CD4-positive, alpha-beta T cell (primary cell): ENCODE measurements around the gene LMTK3. TPM values are rescaled to one million over a fixed set of nuclear protein-coding genes. Genes with fewer than 3 reads are reported as not detected.
"Not testable (repeated sequence)": the region's sequence is repeated elsewhere in the genome, so short reads cannot be mapped to it uniquely, and the experiment has no call there.

Experiments
- ATAC-seq: fragments of 200-7000 bp; cut with Tn5 transposase; one replicate; pipeline ENCODE4 v1.10.0; 2022; ENCODE audit warnings: mild to moderate bottlenecking; ENCODE audit not compliant: poor library complexity
- CTCF ChIA-PET: fragments of 350-600 bp; sonication (Branson Sonifier 250); formaldehyde crosslinking; loops from one replicate; lab custom pipeline; 2021; ENCODE audit warnings: antibody characterized with exemption, inconsistent platforms; lab: Charles Lee
- POLR2A ChIA-PET: fragments of 350-600 bp; sonication (Branson Sonifier 250); formaldehyde crosslinking; loops from one replicate; lab custom pipeline; 2021; ENCODE audit warnings: antibody characterized with exemption, inconsistent platforms; lab: Charles Lee
- DNase-seq, 14 experiments: peaks; one replicate each; pipeline ENCODE4 v3.0.0-alpha.2; 2013 to 2020; ENCODE audit warnings: mixed read lengths in 2 of 14
- H3K27ac ChIP-seq, 2 donors: one replicate each; pipeline versions ENCODE4 v1.5.1 to v1.7.0; 2013; ENCODE audit warnings: low read length in 2 of 2, low read depth in 1 of 2, mild to moderate bottlenecking in 1 of 2
- H3K27me3 ChIP-seq, 2 experiments: 1 replicate in 1 of 2; 2 replicates in 1 of 2; pipeline versions ENCODE4 v1.6.1 to v1.7.0; 2013; ENCODE audit warnings: low read length in 2 of 2, control low read depth in 1 of 2, mild to moderate bottlenecking in 1 of 2, moderate library complexity in 1 of 2; ENCODE audit not compliant: insufficient read depth in 2 of 2, control insufficient read depth in 1 of 2
- H3K36me3 ChIP-seq: one replicate; pipeline ENCODE4 v1.6.1; 2013; ENCODE audit warnings: low read length, control low read depth; ENCODE audit not compliant: insufficient read depth
- H3K4me1 ChIP-seq: one replicate; pipeline ENCODE4 v1.6.1; 2013; ENCODE audit warnings: low read length, control low read depth; ENCODE audit not compliant: insufficient read depth
- H3K4me3 ChIP-seq: one replicate; pipeline ENCODE4 v1.5.1; 2013; ENCODE audit warnings: mild to moderate bottlenecking, low read length, moderate library complexity
- H3K9me3 ChIP-seq, 2 experiments: 1 replicate in 1 of 2; 2 replicates in 1 of 2; pipeline versions ENCODE4 v1.6.1 to v1.7.0; 2013; ENCODE audit warnings: low read length in 2 of 2, mild to moderate bottlenecking in 2 of 2, control low read depth in 1 of 2, moderate library complexity in 1 of 2; ENCODE audit not compliant: control insufficient read depth in 1 of 2, insufficient read depth in 1 of 2
- H3K27ac Mint-ChIP-seq: one replicate; pipeline ENCODE4 v1.8.0; 2020; ENCODE audit warnings: mixed read lengths
- H3K27me3 Mint-ChIP-seq: one replicate; pipeline ENCODE4 v1.8.0; 2021; ENCODE audit warnings: mixed read lengths
- H3K36me3 Mint-ChIP-seq: one replicate; pipeline ENCODE4 v1.8.0; 2021; ENCODE audit warnings: low read depth, mixed read lengths
- H3K4me1 Mint-ChIP-seq: one replicate; pipeline ENCODE4 v1.8.0; 2021; ENCODE audit warnings: low read depth, mixed read lengths
- H3K4me3 Mint-ChIP-seq: one replicate; pipeline ENCODE4 v1.8.0; 2020; ENCODE audit warnings: mild to moderate bottlenecking, mixed read lengths
- H3K9me3 Mint-ChIP-seq: one replicate; pipeline ENCODE4 v1.8.0; 2020; ENCODE audit warnings: mixed read lengths
- intact Hi-C, 2 experiments: fragments of 100-400 bp; cut with DNase I in 1 of 2; cut with micrococcal nuclease in 1 of 2; formaldehyde crosslinking; loops; one replicate each; pipeline versions ENCODE4 v1.15.1 to v1.9.0; 2023 to 2025; cut with DNase I, micrococcal nuclease
- total RNA-seq, 174 experiments: library from RNA in 2 of 174; stranded (reverse) in 2 of 174; gene quantifications; one replicate each; pipeline ENCODE4 v1.2.3 and lab custom pipeline; 2021 to 2026
- TF ChIP-seq, protein P1 (sequence below): fragments of 200-600 bp; IDR thresholded peaks from one replicate; pipeline ENCODE4 v1.8.0; 2022; ENCODE audit warnings: antibody characterized with exemption, mild to moderate bottlenecking

LMTK3 gene
- total RNA-seq, 2 experiments from 2014 or later: 15.6 to 18.9 TPM

DNA sequence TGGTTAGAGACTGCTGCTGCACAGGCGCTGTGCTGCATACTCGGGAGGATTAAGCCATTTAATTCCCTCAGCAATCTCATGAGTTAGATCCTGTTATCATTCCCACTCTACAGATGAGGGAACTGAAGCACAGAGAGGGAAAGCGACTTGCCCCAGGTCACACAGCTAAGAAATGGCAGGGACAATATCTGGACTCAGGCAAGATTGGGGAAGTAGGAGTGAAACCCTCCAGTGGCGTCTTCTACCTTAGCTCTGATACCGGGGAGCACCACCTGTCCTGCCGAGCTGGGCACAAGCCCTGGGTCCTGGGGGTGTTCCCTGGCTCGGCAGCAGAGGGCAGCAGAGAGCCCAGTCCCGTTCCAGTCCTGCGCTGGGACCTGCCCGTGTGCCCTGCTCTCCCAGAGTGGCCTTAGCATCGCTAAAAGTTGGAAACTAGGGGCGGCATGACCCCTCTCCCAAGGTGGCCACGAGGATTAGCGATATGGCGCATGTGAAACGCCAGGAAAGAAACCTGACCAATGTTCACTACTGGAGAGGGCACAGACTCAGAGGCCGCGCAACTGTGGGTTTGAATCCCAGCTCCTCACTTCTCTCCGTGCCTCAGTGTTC lies 21.9 kb downstream of the LMTK3 start:
- intact Hi-C loops: loop anchor here in 1 of 2 experiments (1.0 to 5.0 kb wide), 3 partner anchors 95 to 167 kb away; partner anchors contain the start of genes SYNGR4 and TMEM143
- Histone ChIP-seq H3K4me1 (peaks cover 48% of the 10 kb centered on the region), H3K27me3 (peaks cover 0 to 20% of the 10 kb centered on the region in 2 experiments), H3K36me3 (no peaks in the 10 kb centered on the region), H3K9me3 (peaks cover 0 to 12% of the 10 kb centered on the region in 2 experiments), H3K4me3 (no peak overlapping the region), H3K27ac (no peak overlapping the region)
- peaks cover 40% of the 10 kb centered on the region for H3K4me1 Mint-ChIP-seq
- H3K4me3 Mint-ChIP-seq: no peak overlapping the region
- DNase-seq: peak; percentile 56 to 88 (median 77)
- peaks cover 31% of the 10 kb centered on the region for H3K27me3 Mint-ChIP-seq
- CTCF ChIA-PET: interaction anchor here (0.5 to 2.7 kb wide), 23 partner anchors 9 to 1548 kb away, joined by 3 to 26 read pairs (median 3); partner anchors contain the start of gene KDELR1
- POLR2A ChIA-PET: interaction anchor here (1.0 to 1.6 kb wide), 6 partner anchors 9 to 504 kb away, joined by 3 to 12 read pairs (median 4); partner anchors contain the start of genes RPL18 and RUVBL2
- TF ChIP-seq, protein P1, sequence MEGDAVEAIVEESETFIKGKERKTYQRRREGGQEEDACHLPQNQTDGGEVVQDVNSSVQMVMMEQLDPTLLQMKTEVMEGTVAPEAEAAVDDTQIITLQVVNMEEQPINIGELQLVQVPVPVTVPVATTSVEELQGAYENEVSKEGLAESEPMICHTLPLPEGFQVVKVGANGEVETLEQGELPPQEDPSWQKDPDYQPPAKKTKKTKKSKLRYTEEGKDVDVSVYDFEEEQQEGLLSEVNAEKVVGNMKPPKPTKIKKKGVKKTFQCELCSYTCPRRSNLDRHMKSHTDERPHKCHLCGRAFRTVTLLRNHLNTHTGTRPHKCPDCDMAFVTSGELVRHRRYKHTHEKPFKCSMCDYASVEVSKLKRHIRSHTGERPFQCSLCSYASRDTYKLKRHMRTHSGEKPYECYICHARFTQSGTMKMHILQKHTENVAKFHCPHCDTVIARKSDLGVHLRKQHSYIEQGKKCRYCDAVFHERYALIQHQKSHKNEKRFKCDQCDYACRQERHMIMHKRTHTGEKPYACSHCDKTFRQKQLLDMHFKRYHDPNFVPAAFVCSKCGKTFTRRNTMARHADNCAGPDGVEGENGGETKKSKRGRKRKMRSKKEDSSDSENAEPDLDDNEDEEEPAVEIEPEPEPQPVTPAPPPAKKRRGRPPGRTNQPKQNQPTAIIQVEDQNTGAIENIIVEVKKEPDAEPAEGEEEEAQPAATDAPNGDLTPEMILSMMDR: peak; percentile 89
- peak; percentile 28 for ATAC-seq
- no peaks in the 10 kb centered on the region for H3K9me3 Mint-ChIP-seq
- no peak overlapping the region for H3K27ac Mint-ChIP-seq
- no peaks in the 10 kb centered on the region for H3K36me3 Mint-ChIP-seq

DNA sequence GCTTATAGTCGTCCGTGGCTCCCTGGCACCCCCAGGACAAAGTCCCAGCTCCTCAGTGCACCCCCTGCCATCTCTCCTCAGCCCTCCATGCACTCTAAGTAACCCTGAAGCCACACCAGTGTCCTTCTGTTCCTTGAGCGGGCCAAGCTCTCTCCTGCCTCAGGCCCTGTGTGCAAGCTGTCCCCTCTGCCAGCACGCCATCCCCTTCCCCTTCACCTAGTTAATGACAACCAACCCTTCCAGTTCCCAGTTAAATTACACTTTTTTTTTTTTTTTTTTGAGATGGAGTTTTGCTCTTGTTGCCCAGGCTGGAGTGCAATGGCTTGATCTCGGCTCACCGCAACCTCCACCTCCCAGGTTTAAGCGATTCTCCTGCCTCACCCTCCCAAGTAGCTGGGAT lies 23.2 kb downstream of the LMTK3 start:
- peaks cover 24% of the 10 kb centered on the region for H3K27me3 Mint-ChIP-seq
- Histone ChIP-seq H3K27me3 (peaks cover 0 to 13% of the 10 kb centered on the region in 2 experiments), H3K4me1 (peaks cover 38% of the 10 kb centered on the region)
- H3K4me3 ChIP-seq, H3K27ac ChIP-seq, H3K36me3 ChIP-seq, ATAC-seq, H3K27ac Mint-ChIP-seq, DNase-seq, H3K9me3 Mint-ChIP-seq, H3K9me3 ChIP-seq, H3K36me3 Mint-ChIP-seq, intact Hi-C loops: not testable (repeated sequence)
- POLR2A ChIA-PET: interaction anchor here (0.7 kb wide), 1 partner anchor 22 kb away, joined by 5 read pairs; no protein-coding TSS in a partner anchor
- CTCF ChIA-PET: interaction anchor here (2.7 kb wide), 1 partner anchor 96 kb away, joined by 26 read pairs; no protein-coding TSS in a partner anchor
- peaks cover 33% of the 10 kb centered on the region for H3K4me1 Mint-ChIP-seq
- peak overlapping the region; percentile 7 for H3K4me3 Mint-ChIP-seq

DNA sequence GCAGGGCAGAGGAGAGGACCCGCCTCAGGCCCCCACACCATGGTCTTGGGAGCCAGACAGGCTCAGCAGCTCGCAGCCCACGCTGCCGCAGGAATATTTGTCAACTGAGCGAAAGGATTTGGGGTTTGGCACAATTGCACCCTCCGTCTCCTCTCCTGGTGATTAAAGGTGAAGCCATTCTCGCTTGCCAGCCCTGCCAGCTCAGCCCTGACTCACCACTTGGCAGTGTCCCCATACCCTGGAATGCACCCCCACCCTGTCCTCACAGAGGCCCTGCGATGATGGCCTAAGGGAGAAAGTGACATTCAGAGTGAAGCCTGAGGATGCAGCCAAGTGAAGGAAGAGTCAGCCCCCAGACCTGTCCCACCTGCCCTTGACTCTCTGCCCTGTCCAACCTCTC lies 23.7 kb downstream of the LMTK3 start:
- intact Hi-C loops: no loop called here
- peaks cover 0 to 12% of the 10 kb centered on the region in 2 experiments for H3K27me3 ChIP-seq
- H3K4me3 ChIP-seq: no peak overlapping the region
- Mint-ChIP-seq H3K27me3 (peaks cover 20% of the 10 kb centered on the region), H3K4me1 (peaks cover 28% of the 10 kb centered on the region), H3K36me3 (no peaks in the 10 kb centered on the region), H3K27ac (no peak overlapping the region), H3K4me3 (no peak overlapping the region), H3K9me3 (no peaks in the 10 kb centered on the region)
- no peak overlapping the region for H3K27ac ChIP-seq
- ATAC-seq: no peak
- ChIA-PET POLR2A (interaction anchor here (0.7 kb wide), 1 partner anchor 23 kb away, joined by 5 read pairs; no protein-coding TSS in a partner anchor), CTCF (interaction anchor here (0.6 kb wide), 1 partner anchor 18 kb away, joined by 3 read pairs; no protein-coding TSS in a partner anchor)
- DNase-seq: no peak
- no peaks in the 10 kb centered on the region for H3K36me3 ChIP-seq
- H3K4me1 ChIP-seq: peaks cover 35% of the 10 kb centered on the region
- TF ChIP-seq, protein P1: no peak
- H3K9me3 ChIP-seq: peaks cover 0 to 5% of the 10 kb centered on the region in 2 experiments
